ENCODE data around the gene EZR.

The EZR gene

DNA sequence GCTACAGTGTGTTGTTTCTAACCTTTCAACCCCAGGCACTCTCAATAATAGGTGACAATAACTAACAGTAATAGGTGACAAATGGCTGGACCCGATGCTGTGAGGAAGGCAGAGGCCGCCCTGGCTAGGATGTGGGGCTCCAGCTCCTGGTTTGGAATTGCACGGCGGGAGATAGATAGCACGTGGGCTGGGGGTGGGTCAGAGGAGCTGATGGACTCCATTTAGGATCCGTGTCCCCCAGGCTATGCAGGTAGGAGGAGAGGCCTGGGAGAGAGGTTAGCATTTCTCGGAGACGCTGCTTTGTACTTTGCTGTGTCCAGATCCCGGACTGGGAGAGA is 61.4 kb downstream of the EZR start:
- DNase-seq, result no peak

DNA sequence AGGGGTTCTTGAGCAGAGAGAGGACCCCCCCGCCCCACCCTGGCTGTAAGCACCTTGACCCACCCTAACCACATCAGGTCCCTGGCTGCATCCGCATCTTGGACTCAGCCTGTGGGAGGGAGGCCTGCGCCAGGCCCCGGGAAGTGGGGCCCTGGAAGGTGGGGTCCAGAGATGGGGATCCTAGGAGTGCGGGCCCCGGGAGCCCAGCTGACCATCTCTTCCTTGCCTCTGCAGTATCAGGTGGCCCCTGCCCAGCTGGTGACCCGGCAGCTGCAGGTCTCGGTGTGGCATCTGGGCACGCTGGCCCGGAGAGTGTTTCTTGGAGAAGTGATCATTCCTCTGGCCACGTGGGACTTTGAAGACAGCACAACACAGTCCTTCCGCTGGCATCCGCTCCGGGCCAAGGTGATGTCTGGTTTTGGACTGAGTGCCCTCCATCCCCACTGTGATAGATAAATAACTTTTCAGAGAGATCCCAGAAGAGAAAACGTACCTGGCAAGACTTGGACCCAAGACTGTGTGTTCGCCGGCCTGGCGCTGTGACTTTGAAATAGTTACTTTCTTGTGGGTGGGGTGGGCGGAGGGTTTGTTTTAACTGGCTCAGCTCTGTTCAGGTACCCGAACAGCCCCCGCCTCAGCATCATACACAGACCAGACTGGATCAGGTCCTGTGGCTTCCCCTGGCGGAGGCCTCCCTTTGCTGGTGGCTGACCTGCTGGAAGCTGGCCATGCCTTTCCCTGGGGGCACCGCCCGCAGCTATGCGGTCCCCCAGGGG is 62.0 kb downstream of the EZR start:
- no peak for DNase-seq

DNA sequence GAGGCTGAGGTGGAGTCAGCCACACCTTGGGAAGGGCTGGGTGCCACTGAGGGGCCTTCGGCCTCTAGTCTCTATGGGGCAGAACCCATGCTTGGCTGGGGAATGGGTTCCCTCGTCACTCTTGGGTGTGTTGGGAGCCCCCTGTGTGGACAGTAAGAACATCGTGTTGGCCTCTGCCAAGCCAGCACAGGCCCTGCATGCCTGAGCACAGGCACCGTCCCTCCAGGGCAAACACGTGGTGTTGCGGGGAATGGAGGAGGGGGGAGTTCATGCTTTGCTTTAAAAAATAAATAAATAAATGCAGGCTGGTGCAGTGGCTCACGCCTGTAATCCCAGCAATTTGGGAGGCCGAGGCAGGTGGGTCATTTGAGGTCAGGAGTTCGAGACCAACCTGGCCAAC is 63.0 kb downstream of the EZR start:
- no peak for DNase-seq

DNA sequence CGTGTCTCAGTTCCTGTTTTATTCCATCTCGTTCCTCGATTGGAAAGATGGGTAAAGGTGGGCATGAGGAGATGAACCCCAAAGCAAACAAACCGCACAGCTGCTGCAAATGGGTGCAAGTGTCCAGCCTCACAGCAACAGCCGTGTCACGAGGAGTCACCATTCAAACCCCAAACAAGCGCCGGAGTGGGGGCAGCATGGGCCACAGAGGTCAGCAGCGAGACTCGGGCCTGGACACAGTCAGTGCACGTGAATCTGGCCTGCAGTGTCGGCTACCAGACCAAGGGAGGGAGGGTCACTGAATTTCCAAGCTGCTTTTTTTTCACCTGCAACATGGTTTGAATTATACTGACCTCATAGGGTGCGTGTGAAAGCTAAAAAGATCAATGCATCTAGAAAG is 63.5 kb downstream of the EZR start:
- no peak for DNase-seq

DNA sequence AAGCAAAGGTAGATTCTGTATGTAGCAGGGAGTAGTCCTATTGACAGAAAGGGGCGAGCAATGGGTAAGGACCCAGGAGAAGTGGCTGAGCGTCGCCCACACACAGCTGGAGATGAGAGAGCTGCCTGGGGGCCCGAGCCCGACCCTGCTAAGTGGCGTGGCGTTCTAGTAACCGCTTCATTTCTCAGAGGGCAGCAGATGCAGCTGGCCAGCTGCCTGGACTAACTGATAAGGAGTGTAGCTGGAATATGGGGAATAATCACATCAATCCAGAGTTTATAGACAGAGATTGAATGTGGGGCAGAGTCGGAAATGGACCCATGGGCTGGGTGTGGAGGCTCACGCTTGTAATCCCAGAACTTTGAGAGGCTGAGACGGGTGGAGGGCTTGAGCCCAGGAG is 64.4 kb downstream of the EZR start:
- no peak for DNase-seq

DNA sequence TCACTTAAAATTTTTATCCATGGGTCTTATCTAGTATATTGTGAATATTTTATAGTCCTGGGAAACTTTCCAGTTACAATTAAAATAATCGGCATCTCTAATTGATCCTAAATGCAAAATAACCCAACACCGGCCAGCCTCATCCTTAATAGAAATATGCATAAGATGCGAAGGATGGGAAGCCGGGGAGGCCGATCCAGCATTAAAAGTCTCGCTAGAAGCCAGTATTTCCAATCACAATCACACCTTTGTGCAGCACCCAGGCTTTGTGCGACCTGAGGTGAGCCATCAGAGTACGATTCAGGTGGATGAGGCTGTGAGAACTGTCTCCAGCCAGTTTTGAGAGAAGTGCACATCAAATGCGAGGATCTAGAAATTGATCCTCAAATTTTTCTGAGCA is 65.4 kb downstream of the EZR start:
- no peak for DNase-seq

DNA sequence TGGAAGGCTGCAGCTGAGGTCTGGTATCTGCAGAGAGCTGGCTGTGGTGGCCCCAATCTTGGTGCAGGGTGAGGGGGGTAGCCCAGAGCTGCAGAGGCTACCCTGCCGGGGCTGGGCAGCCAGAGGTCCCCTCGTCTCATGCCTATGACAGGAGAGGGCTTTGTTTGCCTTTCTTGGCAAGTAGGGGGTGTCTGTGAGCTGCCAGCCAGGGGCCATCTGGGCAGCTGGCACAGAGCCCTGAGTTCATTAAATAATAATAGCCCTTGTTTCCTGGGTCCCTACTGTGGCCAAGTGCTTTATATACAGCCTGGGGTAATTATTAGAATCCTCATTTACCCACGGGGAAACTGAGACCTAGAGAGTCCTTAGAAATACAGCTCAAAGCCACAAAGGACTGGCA is 66.6 kb downstream of the EZR start:
- no peak for DNase-seq

DNA sequence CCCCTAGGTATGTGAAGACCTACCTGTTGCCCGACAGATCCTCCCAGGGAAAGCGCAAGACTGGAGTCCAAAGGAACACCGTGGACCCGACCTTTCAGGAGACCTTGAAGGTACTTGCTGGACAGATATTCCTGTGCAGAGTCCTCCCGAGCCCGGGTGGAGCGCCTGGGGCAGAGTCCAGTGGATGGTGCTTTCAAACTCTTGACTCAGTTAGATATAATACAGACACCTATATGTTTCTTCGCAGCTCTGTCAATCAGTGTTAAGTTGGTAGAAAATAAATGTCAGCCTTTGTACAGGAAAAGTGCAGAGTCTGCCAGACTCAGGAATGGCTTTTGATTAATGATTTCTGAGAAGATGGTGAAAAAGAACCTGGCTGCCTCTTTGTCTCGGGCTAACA is 67.2 kb downstream of the EZR start:
- DNase-seq, result no peak

DNA sequence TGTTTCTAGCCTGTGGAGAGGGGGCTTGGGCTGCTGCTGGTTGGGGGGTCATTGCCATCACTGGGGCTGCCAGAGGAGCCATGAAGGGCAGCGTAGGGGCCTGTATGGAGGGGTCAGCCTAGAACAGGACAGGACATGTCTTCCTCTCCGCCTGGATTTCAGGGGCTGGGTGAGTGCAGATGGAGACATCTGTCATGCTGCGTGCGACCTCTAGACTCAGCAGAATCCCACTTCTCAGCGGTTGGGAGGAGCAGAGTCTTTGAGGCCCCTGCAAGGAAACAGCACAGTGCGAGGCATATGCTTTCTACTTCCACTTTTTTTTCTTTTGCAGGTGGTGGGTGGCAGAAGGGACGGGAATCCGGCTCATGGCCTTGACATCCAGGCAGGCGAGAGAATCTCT is 67.9 kb downstream of the EZR start:
- DNase-seq, result no peak

DNA sequence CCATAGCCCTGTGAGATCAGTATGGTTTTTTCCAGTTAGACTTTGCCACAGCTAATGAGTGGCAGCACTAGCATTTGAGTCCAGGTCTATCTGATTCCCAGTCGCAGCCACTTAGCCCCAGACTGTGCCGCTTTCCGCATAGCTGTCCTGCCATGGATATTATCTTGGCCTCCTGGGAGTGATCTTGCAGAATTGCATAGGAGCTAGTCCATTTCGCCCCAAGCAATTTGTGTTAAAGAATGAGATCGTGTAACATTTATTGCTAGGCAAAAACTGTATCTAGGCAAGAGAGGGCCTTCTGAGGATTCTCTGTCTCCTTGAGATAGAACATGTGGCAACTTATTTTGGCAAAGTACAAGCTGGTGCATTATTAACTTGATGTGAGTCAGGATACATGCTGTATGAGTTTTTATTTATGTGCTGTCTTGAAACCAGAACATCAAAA is 74.2 kb downstream of the EZR start:
- DNase-seq, result no peak

DNA sequence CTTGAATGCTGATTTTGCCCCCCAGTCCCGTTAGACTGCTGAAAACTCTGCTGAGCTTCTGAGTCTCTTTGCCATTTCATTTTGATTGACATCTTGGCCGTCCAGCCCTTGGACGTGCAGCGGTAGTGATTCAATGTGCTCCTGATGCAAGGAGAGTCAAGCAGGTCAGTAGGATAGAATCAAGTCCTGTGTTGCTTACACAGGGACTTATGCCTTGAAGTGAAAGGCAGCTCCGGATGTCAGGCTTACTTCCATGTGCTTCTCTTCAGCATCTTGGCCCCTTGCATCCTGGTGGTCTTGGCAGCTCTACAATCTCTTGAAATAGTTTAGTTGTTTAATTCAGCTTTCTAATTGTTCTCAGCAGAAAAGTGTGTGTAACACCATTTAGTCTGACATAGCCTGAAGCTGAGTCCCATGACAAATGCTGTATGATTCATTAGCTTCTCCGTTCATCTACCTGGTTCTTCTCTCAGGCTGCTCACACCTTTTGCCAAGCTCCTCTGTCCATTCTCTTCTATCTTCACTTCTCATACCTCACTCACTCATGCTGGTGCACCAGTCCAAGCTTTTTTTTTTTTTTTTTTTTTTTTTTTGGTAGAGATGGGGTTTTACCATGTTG is 76.0 kb downstream of the EZR start:
- no peak for DNase-seq

DNA sequence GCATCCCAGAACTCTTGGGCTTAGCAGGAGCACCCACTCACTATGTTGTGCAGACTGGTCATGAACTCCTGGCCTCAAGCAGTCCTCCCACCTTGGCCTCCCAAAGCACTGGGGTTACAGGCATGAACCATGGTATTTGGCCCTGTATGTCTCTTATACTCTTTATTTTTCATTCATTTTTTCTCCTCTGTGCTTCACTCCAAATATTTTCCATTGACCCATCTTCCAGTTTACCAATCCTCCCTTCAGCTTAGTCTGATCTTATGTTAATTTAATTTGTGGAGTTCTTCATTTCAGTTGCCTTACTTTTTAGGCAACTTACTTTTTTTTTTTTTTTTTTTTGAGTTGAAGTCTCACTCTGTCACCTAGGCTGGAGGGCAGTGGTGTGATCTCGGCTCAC is 79.5 kb downstream of the EZR start:
- no peak for DNase-seq

DNA sequence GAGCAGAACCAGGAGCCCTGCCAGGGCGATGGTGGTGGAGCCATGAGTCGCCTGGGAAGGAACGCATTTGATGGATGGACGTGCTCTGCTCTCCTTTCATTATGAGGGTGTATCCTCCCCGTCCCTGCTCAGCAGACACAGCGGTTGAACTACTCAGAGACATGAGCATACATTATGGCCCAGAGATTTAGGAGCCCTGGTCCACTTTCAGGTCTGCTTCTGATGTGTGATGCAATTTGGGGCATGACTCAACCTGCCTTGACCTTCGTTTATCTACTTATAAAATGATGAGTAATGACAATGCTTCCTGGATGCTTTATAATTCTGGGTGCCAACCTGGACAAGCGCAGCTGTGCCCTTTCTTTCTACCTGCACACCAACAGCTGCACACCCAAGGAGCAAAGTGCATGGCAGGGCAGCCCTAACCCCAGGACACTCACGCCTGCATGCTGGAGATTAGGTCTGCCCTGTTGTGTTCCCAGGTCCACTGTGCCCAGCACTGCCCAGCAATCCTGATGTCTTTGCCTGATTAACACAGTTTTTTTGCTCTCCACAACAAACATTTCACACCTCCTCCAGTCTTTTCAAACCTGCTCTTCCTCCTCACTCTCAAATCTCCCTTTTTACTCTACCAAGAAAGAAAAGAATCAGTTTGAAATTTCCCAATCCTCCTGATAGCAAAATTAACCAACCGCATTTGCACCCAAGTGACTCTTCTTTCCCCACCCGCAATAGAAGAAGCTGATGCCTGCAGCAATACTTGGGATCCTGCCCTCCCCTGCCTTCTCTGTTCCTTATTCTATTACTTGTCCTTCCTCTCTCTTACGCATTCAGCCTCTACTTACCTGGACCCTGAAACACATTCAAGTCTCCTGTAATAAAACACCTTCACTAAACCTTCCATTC is 81.2 kb downstream of the EZR start:
- DNase-seq, result no peak

DNA sequence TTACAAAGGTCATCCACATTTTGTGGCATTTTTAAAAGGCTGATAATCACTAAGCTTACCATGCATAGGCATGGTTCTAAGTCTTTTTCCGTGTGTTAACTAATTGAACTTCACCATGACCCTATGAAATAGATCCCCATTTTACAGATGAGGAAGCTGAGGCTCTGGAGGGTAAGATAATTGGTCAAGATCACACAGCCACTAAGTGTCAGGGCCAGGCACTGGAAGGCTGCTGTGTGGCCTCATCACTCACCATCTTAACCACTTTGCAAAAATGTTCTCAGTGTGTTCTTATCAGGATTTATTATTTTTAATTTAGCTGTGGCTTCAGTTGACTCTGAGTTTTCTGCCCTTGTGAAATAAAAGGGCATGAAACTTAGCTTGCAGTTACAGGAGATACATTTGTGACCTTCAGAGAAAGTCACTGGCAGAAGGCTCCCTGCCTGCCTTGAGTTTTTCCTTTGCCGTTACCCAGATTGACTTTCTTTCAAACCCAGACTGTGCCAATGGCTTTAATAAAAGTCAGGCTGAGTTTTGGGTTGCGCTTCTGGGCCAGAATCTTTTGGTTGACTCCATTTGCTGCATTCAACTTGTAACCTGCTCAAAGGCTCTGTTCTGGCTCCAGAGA is 82.0 kb downstream of the EZR start:
- DNase-seq, result no peak

DNA sequence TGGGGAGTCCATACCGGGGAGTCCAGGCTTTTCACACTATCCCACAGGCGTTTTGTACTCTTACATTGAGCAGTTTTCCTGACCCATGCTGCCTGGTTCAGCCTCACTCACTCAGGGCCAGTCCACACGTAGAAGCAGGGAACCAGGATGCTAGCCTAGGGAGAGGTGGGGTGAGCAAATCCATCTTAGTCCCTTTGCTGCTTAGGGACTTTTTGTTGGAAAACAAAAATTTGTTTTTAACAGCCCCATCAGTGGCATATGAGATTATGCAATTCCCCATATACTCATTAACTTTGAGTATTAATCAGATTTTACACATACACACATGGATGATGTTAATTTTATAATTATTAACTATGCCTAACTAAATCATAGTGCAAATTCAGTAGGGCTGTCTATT is 84.2 kb downstream of the EZR start:
- DNase-seq, result no peak

DNA sequence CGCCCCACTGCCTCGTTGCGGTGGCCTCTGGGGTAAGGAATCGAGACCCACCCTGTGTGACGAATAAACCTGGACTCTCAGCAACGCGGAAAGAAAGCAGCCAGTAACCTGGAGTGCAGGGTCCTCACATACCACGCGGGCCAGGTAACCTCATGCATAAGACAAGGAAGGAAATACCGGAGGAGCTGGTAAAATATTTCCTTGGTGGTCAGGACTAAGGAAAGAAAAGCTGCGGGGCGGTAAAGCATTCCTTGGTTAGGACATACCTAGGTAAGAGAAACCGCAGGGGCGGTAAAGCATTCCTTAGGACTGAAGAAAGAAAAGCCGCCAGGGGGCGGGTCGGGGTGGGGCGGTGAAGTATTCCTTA is 88.6 kb downstream of the EZR start:
- DNase-seq, result no peak

DNA sequence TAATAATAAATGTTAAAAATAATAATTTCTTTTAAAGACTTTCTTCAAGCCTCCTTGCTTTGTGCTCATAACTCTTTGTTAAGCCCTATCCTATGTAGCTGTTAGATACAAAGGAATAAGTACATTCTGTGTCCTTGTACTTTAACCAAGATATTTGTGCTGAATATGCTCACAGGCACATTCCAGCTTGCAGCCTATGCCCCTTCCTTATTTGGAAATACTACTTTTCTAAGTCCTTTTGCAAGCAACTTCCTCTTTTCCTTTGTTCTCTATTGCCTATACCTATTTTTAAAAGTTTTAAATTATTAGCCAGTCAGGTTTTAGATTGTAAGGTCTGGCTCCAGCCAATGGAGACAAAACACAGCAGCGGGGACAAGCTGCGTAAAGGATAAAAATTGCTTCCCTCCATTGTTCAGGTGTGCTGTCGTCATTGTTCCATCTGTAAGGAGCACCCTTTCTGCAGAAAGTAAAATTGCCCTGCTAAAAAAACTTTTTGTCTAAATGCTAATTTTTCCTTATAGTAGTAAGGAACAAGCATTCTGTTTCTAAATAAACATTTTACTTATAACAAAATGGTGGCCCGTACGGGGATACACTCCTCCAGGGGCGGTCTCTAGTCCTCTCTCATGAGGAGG is 89.1 kb downstream of the EZR start:
- no peak for DNase-seq

DNA sequence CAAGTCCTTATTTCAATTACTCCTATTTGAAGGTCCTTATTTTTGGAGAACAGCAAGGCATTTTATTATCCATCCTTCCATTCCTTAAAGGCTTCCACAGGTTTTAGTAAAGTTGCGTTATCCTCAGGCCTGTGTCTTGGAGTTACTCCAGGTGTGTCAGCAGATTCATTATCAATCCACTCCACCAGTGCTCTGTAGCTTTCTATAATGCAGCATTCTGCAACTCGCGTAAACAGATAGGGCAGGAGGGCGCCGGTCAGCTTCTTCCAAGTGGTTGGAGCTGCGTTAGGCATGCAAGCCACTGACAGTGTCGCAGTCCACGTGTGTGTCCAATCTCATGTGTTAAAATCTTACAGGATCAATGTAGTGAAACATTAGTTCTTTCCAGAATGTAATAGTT is 93.5 kb downstream of the EZR start:
- DNase-seq, result no peak

DNA sequence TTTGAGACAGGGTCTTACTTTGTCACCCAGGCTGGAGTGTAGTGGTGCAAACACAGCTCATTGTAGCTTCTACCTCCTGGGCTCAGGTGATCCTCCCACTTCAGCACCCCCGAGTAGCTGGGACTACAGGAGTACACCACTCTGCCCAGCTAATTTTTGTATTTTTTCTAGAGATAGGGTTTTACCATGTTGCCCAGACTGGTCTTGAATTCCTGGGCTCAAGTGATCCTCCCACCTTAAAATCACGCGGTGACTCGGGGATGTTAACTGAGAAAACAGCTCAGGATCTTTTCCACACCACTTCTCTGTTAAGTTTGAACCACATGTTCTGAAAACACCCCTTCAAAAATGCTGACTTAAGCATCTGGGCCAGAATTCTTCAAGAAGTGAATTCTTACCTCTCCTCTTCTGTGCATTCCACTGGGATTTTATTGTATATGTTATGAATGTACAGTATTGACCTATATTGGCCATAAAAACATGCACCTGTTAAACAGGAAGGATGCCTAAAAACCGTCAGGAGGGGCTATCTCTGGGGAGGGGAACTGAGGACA is 96.9 kb downstream of the EZR start:
- no peak for DNase-seq

DNA sequence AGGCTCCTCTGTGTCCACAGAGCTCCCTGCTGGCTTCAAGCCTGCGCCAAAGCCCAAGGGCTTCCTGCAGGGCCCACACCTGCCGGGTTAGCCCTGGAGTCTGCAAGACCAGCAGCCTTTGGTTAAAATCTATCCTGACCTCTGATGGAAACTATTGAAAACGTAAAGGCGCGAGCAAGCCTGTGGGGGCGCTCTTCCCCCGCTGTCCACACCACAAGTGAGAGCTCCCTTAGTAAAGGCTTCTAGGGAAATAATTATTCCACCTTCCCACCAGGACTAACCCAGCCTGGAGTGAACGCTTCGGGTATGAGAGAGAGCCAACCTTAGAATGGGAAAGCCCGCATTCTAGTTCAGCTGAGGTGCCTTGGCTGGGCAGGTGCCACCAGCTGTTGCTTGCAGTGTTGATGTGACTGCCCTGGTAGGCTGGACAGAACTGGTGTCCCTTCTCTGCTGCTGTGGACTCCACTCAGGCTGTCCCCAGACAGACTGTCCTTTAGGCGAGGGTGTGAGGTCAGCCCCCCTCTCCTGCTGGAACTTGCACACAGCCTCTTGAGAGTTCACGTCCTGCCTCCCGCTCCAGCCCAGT is 100.6 kb downstream of the EZR start:
- DNase-seq, result no peak

DNA sequence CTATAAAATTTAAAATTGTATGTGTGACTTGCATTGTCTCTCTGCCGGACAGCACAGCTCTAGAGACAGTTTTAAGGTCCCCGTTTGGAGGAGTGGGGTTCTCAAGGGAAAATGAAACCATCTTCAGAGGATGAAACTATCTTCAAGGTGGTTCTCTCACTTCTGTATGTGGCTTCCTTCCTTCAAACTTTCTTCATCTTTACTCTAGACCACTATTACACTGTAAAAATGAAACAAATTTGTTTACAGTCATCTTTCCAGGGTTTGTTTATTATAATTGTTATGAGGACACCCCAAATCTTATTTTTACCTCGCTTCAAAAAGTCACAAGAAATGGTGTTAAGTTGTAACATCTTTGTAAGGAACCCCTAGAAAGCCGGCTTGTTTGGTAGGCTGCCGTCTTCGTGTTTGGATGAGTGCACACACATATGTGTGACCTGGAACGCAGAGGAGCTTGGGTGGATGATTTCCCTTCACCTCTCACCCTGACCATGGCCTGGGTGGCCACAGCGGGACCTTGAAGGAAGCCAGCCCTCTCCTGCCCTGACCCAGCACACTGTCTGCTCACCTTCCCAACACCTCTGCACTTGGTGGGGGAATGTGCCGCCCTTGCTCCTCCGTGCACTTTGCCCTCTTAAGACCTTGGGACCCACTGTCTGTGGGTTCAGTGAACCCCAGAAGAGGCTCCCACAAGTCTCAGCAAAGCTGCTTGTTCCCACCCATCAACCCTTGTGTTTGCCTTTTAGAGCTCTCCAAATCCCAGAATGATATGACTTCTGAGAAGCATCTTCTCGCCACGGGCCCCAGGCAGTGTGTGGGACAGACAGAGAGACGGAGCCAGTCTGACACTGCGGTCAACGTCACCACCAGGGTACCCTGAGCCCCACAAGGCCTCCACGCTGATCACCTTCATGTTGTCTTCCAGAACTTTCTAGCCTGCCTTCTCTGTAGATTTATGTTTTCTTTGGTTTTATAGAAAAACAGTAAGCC is 101.5 kb downstream of the EZR start:
- no peak for DNase-seq

All from kidney glomerular epithelial cell (primary cell).